GM19467 (cell line): ENCODE measurements around the gene SIRT4.
"Not testable (repeated sequence)": the region's sequence is repeated elsewhere in the genome, so short reads cannot be mapped to it uniquely, and the experiment has no call there.

Experiments
- ATAC-seq: cut with Tn5 transposase; IDR thresholded peaks from one replicate; pipeline ENCODE4 v1.9.1; 2021; ENCODE audit warnings: mild to moderate bottlenecking, moderate library complexity; ENCODE audit not compliant: unreplicated experiment

Gene SIRT4, protein sequence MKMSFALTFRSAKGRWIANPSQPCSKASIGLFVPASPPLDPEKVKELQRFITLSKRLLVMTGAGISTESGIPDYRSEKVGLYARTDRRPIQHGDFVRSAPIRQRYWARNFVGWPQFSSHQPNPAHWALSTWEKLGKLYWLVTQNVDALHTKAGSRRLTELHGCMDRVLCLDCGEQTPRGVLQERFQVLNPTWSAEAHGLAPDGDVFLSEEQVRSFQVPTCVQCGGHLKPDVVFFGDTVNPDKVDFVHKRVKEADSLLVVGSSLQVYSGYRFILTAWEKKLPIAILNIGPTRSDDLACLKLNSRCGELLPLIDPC

DNA sequence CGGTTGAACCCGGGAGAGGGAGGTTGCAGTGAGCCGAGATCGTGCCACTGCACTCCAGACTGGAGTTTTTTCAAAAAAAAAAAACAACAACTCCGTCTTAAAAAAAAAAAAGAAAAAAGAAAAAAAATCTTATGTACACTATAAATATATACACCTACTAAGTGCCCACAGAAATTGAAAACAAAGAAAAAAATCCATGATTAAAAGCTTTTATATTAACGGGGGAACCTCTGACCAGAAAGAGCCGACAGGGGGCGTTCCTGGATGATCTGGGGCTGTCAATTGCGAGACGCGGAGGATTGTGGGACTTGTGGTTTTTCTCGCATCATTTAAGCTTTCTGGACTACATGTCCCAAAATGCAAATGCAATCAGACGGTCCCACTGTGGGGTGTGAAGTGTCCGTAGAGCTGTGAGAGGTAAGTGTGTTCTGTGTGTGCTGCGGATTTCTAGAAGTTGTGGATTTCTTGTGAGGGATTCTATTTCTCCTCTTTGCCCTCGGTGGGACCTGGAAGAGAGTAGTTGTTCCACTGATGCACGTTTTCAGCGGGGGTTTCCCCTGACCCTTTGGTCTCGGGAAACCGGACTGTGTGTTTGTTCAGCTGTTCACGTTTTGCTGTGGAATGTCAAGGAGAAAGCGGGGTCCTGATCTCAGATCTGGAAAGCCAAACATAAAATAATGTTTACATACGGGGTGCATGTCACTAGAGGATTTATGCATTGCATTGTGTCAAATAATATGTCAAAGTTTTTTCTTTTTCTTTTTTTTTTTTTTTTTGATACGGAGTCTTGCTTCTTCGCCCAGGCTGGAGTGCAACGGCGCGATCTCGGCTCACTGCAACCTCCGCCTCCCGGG, at the start of gene SIRT4:
Gene SIRT4 (plus strand): TSS at position 360 of the 854 bp plus-strand sequence. CDS start 1,241 bp downstream, outside the sequence.
- peak; percentile 94 for ATAC-seq

DNA sequence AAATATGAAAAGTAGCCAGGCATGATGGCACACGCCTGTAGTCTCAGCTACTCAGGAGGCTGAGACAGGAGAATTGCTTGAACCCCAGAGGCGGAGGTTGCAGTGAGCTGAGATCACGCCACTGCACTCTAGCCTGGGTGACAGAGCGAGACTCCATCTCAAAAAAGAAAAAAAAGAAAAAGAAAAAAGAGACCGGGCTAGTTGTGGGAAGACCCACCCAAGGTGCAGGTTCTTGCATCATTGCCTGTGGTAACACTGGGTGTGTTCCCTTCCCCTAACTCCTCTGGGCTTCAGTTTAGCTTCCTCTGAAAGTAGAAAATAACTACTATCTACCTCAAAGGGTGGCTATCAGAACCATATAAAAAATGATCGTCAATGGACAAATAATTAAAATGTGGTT, 48.8 kb upstream of the SIRT4 start:
- not testable (repeated sequence) for ATAC-seq

DNA sequence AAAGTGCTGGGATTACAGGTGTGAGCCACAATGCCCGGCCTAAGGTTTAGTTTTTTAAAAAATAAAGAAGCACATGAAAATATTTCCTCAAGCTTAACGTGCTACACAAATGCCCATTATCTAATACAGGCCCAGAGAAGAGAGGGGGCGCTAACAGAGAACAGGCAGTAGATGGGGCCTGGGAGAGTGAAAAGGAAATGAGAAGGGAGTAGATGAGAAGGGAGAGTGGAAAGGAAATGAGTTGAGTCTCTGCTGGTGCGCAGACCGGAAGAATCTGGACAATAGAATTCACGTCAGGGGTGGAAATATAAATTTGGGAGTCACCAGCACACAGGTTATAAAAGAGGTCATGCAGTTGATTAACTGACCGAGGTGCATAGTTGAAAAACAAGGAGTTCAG, 47.3 kb upstream of the SIRT4 start:
- ATAC-seq, result no peak

DNA sequence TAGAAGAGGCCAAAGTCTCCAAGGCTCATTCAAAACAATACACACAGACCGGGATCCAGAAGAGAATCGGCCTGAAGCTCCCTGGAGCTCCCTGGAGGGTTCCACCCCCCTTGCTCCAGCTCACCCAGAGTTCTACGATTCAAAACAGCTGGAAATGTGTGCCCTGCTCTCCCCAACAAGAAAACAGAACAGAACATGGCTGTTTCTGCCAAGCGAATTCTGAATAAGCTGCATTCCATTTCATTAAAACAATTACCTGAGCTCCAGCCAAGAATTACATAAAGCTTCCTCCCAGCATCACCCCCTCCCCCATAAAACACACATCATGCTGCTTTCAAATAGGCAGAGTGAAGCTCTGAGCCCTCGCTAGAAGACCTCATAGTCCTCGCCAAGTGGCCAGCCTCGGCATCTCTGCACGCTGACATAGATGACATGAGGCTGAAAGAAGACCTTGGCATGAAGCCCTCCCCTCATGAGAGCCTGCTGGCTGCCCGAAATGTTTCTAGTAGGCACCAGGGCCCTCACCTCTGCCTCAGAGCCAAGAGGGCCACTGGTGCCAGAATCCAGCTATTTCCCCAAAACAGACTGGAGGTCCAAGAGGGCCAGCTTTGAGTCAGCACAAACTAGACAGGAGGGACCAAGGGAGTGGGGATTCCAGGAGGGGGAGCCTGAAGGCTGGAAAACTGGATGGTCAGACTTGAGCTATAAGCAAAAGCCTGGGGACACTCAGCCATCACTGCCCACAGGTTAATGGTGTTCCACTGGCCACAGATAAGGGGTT, 44.9 kb upstream of the SIRT4 start:
- no peak for ATAC-seq

DNA sequence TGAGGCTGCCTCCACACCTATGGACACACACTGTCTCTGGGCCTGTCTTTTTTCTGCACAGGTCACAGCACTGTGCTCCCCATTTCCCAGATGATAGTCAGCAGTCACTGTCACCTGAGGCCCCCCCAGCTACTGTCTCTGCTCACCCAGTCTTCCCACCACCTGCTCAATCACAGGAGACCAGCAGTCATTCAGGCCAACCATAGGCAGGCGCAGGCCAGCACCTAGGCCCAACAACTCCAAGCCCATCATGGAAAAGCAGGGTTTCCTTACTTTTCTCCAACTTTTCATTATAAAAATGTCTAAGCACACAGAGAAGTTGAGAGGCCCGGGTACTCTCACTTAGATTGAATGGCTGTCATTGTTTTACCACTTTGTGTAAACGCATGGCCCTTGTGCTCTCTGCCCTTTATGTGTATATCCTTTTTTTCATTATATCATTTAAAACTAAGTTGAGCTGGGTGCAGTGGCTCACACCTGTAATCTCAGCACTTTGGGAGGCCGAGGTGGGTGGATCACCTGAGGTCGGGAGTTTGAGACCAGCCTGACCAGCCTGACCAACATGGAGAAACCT, 43.7 kb upstream of the SIRT4 start:
- no peak for ATAC-seq

DNA sequence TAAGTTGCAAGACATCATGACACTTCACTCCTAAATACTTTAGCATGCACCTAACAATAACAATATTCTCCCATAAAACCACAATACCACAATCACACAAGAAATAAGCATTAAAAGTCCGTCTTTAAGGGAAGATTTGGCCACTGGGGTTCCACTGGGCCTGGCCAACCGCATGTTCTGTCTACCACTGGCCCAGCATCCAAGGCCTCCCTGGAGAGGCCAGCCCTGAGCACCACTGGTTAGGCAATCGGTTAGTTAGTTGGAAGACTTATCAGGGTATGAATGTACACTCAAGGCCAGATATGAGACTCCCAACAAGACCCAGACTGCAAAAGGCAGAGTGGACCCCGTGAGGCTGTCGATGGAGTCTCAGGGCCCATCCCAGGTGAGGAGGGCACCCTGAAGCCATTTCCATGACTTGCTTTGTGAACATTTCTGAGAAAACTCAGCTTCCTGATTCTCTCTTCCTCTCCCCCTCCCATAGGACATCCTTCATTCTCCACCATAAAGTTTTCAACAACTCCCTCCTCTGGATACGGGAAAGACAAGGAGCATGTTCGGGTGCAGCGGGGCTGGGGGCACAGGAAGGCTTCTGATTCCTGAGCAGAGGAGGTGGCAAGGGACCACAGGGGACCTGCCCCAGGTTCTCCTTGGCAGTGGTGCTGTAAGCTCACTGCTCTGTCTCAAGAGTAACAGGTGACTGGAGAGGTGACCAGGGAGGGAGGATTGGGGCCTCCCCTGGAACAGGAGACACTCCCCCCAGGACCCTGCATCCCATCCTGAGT, 42.5 kb upstream of the SIRT4 start:
- no peak for ATAC-seq

DNA sequence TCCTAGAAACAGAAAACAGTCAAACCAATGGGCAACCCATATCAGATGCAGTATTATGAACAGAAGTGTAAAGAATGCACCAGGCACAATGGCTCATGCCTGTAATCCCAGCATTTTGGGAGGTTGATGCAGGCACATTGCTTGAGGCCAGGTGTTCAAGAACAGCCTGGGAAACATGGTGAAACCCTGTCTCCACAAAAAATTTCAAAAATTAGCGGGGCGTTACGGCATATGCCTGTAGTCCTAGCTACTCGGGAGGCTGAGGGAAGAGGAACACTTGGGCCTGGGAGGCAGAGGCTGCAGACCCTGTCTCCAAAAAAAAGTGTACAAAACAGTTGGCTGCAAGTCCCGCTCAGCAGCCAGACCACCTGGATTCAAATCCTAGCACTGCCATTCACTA, 41.5 kb upstream of the SIRT4 start:
- no peak for ATAC-seq

DNA sequence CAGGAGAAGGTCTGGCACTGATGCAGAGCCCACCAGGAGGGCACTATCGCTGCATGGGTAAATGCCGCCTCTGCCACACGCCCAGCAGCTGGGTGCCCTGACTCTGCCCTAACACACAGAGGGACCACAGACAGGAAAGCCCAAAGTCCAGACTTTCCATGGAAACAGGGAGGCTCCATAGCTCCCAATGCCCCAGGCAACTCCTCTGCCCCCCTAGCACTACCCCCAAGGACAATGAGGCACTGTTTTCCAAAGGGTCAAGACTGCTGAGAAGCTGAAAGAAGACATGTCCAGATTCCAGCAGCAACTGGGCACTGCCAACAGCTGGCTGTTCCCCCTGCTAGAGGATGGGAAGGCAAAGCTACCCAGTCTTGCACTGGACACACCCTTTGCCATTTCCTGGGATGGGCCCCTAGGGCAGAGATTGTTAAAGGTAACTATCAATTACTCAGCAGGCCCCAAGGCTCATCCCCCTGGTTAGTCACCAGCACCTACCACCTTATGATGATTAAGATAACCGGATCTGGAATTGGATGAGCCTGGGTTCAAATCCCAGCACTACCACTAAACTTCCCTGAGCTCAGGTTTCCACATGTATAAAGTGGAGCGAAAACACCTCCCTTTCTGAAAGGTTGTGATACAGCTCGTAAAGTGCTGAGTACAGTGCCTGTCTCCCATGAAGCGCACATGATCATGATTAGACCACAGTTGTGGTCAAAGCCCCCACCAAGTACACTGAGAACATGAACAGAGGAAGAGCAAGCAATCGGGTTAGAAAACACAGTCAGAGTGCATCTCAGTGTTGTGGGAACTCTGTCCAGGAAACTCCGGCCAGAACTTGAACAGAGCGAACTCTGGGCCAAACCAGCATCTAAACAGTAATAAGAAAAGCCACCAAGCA, 39.9 kb upstream of the SIRT4 start:
- no peak for ATAC-seq

DNA sequence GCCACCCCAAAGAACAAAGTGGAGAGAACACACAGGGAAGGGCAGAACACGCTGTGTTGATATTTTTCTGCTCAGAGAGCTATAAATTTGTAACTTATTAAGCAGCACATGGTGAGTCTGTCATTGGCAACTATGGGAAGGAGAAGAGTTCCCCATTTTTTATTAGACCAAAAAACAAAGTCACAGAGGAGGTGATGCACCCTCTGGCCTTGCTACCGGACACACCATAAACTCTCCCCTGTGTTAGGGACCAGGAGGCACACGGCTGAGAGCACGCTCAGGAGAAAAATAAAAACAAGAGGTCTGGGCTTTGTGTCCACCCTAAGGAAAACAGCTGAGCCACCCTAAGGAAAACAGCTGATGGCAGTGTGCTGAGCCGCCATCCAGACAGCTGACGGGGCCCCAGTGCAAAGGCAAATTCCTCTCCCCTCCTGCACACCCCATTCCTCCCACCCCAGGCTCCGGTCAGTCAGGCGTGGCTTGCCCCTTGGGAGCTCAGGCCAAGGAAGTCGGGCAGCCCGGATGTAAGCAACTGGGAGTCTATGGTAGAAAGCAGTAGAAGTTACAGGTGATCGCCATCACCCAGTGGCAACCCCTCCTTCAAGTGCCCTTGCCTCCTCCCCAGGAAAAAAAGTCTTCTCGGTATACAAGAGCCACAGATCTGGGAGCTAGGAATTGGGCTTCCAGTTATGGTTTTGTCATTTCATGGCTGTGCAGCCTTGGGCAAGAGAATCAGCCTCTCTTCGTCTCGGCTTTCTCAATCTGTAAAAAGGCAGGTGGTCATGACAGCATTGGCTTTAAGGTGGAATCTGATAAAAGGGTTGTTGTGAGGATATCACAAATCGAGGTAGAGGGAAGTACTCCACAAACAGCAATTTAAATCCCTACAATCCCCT, 39.0 kb upstream of the SIRT4 start:
- ATAC-seq, result no peak

DNA sequence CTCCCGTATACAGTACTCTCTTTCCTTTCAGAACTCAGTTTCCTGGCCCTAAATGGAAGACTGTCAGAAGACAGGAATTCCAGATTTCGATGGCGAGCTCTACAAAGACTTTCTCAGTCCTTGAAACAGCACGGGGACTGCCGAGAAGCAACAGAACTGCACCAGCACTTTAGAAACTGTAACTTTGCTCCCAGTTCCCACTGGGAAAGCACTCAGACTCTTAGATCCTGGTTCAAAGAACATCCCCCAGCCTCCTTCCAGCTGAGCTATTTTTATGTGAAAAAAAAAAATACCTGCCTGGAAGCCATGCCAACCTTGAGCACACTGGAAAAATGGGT, 38.4 kb upstream of the SIRT4 start:
- no peak for ATAC-seq

DNA sequence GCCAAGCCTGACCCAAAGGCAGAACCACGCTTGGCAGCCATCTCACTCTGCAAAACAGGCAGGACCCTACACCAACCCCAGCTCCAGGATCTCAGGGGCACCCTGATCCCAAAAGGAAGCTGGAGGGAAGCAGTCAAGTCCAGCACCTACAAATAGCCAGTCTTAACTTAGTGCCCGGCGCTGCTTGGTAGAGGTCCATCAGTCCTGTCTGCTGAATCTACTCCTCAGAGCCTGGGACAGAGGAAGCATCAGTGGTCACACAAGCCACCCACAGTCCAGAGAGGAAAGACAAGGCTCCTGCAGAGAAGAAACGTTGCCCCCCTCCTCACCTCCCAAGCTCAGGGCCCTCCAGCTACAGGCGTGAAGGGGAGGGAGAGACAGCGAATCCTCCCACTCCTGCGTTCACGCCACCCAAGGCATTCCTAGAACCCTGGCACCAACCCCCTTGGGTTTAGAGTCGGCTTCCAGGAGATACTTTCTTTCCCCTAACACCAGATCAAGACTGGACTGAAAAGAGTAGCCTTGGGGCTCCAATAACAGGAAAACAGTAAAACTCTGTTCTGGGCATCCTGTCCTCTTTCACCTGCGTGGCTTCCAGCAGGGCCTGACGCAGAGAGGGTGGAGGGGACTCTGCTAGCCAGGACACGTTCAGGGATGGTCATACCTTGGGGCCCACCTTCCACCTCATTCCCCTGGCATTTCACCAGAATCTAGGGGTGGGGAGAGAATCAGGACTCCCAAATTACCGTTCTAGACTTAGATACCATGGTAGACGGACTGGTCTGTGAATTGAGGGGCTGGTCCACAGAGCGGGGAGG, 37.8 kb upstream of the SIRT4 start:
- ATAC-seq, result no peak

DNA sequence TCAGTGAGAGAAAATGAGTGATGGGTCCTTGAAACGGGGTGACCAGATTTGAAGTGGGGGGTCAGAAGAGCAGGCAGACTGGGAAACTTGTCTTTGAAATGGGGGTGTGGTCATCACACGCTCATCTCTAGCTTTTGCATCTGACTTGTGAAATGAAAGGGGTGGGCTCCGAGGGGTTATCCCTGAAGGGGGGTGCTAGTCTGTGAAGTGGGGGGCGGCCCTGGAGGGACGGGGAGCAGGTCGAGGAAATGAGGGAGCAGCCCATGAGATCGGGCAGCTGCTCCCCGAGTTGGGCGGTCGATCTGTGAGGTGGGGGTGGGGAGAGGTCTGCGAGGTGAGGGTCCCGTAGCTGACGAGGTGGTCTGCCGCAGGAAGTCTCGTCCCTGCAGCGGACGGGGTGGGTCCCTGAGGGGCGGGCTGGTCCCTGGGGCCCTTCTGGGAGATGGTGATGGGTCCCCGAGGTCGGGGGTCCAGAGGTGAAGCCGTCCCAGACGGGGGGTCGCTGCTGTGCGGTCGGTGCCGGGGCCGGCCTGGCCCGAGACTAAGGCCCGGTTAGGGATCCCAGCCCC, 37.1 kb upstream of the SIRT4 start:
- peak; percentile 25 for ATAC-seq

DNA sequence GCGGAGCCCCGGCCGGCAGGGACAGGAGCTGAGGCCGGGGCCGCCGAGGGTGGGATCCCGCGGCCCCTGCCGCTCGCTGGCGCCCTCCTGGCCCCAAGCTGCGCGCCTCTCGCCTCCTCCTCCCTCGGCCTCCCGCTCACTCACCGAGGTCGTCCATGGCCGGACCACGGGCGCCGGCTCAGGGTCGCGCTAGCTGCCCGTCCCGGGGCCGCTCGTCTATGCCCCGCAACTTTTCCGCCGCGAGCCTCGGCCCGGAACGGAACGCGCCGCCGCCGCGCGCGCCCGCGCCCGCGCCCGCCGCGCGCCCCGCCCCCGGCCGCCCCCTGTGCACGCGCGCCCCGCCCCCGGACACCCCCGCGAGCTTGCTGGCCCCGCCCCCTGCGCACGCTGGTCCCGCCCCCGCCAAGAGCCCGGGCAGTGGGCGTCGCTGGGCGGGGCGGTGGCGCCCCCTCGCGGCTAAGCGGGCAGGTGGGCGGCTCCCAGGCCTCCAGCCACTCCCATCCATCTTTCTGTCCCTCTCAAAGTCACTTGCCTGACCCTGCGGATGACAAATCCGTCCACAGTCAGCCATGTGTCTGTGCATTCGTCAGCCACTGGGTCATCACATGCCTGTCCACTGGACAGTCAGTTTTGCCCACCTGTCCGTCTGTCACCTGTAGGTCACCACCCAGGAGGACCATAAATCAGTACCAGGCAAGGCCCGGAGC, 36.5 kb upstream of the SIRT4 start, which contains the start of gene PXN:
Gene PXN (minus strand): TSS at position 258 of the 707 bp plus-strand sequence. CDS start 101 bp downstream, at position 157.
- peak; percentile 54 for ATAC-seq

DNA sequence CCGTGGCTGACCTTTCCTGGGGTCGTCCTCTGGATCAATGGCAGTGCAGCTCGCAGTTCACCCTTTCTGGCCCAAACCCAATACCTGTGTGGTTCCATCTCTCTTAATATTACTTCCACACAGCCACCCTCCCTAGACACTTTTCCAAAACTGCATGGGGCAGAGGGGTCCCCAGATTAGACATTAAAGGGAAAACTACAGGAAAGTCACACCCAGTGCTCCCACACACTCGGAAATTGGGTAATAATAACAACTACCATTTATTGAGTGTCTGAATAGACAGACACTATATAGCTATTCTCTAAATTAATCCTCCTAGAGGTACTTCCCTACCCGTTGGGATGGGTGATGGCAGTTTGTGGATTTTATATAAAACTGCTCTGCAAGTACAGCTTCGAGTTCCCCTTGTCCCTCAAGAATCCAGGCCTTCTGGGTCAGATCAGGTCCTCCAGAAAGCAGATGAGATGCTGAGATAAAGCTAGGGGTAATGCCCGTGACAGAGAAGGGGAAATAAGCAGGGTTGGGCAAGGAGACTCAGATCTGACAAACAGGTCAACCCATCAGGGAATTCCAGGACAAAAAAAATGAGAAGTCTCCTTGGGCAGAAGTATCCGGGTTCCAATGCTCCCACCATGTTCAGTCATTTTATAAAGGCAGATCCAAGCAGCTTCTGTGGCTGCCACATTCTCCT, 35.8 kb upstream of the SIRT4 start:
- ATAC-seq, result no peak

DNA sequence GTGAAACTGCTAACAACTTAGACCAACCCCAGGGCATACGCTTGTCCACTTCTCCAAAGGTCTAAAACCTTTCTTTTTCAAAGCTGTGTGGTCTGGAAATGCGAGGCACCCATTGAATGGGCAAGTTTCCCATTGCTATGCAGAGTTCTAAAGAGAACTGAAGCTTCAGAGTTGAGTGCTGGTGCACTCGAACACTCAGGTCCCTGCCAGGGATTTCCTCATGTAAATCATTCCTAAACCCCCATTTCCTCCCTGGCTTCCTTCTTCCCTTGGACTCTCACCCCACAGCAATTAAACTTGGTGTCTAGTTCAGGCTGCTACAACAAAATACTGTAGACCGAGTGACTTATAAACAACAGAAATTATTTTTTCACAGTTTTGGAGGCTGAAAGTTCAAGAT, 34.4 kb upstream of the SIRT4 start:
- ATAC-seq, result no peak

DNA sequence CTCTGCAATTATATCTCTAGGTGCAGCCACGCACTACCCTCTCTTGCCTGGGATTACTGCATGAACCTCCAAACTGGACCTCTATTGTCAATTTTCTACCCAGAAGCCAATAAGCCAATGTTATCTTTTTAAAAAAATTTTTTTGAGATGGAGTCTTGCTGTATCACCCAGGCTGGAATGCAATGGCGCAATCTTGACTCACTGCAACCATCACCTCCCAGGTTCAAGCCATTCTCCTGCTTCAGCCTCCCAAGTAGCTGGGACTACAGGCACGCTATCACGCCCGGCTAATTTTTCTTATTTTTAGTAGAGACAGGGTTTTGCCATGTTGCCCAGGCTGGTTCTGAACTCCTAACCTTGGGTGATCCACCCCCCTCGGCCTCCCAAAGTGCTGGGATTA, 25.4 kb upstream of the SIRT4 start:
- no peak for ATAC-seq
